ENCODE results near the gene RPL6. TPM values are rescaled to one million over a fixed set of nuclear protein-coding genes. Genes with fewer than 3 reads are reported as not detected.
"Not testable (repeated sequence)": the region's sequence is repeated elsewhere in the genome, so short reads cannot be mapped to it uniquely, and the experiment has no call there.

The RPL6 gene
- total RNA-seq, 1 donor from 2014 or later = 1,081 TPM

- Histone ChIP-seq H3K4me3 (no peak overlapping the region), H3K4me1 (no peaks in the 10 kb centered on the region), H3K9me3 (no peaks in the 10 kb centered on the region), H3K27me3 (no peaks in the 10 kb centered on the region), H3K27ac (no peak overlapping the region), H3K36me3 (no peaks in the 10 kb centered on the region)
- no peak for DNase-seq (ENCODE audit: extremely low spot score in 2 of 2)
- TF ChIP-seq POLR2AphosphoS5 (IDR thresholded peaks at IDR 0.05; ENCODE audit: insufficient read depth in 1 of 2, low read depth in 1 of 2) (no peak), CTCF (IDR thresholded peaks at IDR 0.05) (no peak), POLR2A (IDR thresholded peaks at IDR 0.05) (no peak)
- intact Hi-C loops (cut with DNase I) = no loop called here
These were observed 16.1 kb downstream of the RPL6 start for GRCh38 chr12:112393328-112393727.

- not testable (repeated sequence) for H3K27me3 ChIP-seq; H3K36me3 ChIP-seq; H3K9me3 ChIP-seq; DNase-seq (ENCODE audit: extremely low spot score in 2 of 2); H3K4me3 ChIP-seq; H3K27ac ChIP-seq; H3K4me1 ChIP-seq
- intact Hi-C loops (cut with DNase I) = loop anchor here (10.0 kb wide), 1 partner anchor 195 kb away; no protein-coding TSS in a partner anchor
These were observed 19.3 kb downstream of the RPL6 start for GRCh38 chr12:112389922-112390654.

GRCh38 chr12:112389228-112389627, 20.2 kb downstream of the RPL6 start:
- no peak overlapping the region for H3K27ac ChIP-seq
- no peak overlapping the region for H3K4me3 ChIP-seq
- no peaks in the 10 kb centered on the region for H3K36me3 ChIP-seq
- no peaks in the 10 kb centered on the region for H3K9me3 ChIP-seq
- no peak for DNase-seq (ENCODE audit: extremely low spot score in 2 of 2)
- TF ChIP-seq POLR2AphosphoS5 (IDR thresholded peaks at IDR 0.05; ENCODE audit: insufficient read depth in 1 of 2, low read depth in 1 of 2) = no peak
- TF ChIP-seq CTCF (IDR thresholded peaks at IDR 0.05) = no peak
- no peak for TF ChIP-seq POLR2A (IDR thresholded peaks at IDR 0.05)
- no peaks in the 10 kb centered on the region for H3K4me1 ChIP-seq
- no peaks in the 10 kb centered on the region for H3K27me3 ChIP-seq
- intact Hi-C loops (cut with DNase I) = loop anchor here (10.0 kb wide), 1 partner anchor 194 kb away; no protein-coding TSS in a partner anchor

- H3K36me3 ChIP-seq = no peaks in the 10 kb centered on the region
- H3K4me1 ChIP-seq = peaks cover 7% of the 10 kb centered on the region
- H3K4me3 ChIP-seq = no peak overlapping the region
- DNase-seq (ENCODE audit: extremely low spot score in 2 of 2) = no peak
- TF ChIP-seq CTCF (IDR thresholded peaks at IDR 0.05) (no peak), POLR2AphosphoS5 (IDR thresholded peaks at IDR 0.05; ENCODE audit: insufficient read depth in 1 of 2, low read depth in 1 of 2) (no peak), POLR2A (IDR thresholded peaks at IDR 0.05) (no peak)
- no peaks in the 10 kb centered on the region for H3K27me3 ChIP-seq
- intact Hi-C loops (cut with DNase I) = loop anchor here (10.0 kb wide), 1 partner anchor 192 kb away; no protein-coding TSS in a partner anchor
- H3K9me3 ChIP-seq = no peaks in the 10 kb centered on the region
- H3K27ac ChIP-seq = no peak overlapping the region
These were observed 22.7 kb downstream of the RPL6 start for GRCh38 chr12:112386726-112387125.

- H3K27ac ChIP-seq = peak overlapping the region; percentile 77
- intact Hi-C loops (cut with DNase I) = loop anchor here (10.0 kb wide), 1 partner anchor 188 kb away; no protein-coding TSS in a partner anchor
- H3K4me1 ChIP-seq = peaks cover 32% of the 10 kb centered on the region
- H3K36me3 ChIP-seq = no peaks in the 10 kb centered on the region
- no peaks in the 10 kb centered on the region for H3K9me3 ChIP-seq
- H3K27me3 ChIP-seq = no peaks in the 10 kb centered on the region
- no peak for TF ChIP-seq POLR2A (IDR thresholded peaks at IDR 0.05)
- TF ChIP-seq CTCF (IDR thresholded peaks at IDR 0.05) = no peak
- no peak for TF ChIP-seq POLR2AphosphoS5 (IDR thresholded peaks at IDR 0.05; ENCODE audit: insufficient read depth in 1 of 2, low read depth in 1 of 2)
- H3K4me3 ChIP-seq = peak overlapping the region; percentile 75 to 77
- no peak for DNase-seq (ENCODE audit: extremely low spot score in 2 of 2)
These were observed 26.5 kb downstream of the RPL6 start for GRCh38 chr12:112382866-112383265.

All from vagina (tissue), 2 donors.